Stimulated activated CD4-positive, alpha-beta T cell treated with anti-CD3 and anti-CD28 coated beads, TNF-alpha, amount 100 ng/mL, for 4 hours (primary cell): Measurements from ENCODE around the gene GDPD5.

Experiments
- DNase-seq, 3 experiments: peaks; one replicate each; pipeline ENCODE4 v3.0.0-alpha.2; 2020; ENCODE audit warnings: low read depth in 3 of 3

Gene GDPD5

GRCh38 chr11:75557666-75558494 lies 32.1 kb upstream of the GDPD5 start:
- DNase-seq, result no peak

- no peak for DNase-seq
Measured at GRCh38 chr11:75556275-75556674, 30.5 kb upstream of the GDPD5 start.

DNA sequence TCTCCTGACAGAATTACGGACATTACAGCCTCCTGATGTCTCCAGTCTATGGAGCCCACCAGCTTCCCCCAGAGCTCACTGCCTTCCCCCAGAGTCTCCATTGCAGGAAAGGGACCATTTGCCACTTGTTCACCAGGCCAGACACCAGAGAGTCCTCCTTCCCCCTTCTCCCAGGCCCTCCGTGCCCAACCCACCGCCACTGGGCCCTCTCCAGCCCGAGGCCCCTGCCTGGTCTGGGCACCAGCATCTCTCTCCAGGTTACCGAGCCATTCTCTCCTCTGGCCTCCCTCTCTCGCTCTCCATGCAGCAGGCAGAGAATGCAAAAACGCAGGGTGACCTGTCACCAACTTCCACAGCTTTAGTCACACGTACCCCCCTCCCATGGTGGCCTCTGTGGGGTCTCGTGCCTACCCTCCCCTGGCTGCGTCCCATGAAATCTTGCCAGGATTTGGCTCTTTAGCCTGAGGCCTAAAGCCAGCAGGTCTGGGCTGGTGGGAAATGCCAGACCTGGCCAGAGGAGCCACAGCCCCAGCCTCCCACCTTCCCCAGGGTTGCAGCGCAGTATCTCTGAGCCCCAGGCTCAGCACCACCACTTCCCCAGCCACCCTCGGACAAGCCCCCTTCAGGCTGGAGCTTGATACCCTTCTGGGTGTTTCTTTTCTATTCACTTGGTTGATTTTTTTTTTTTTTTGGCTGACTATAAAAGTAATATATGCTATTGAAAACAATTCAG lies 29.5 kb upstream of the GDPD5 start:
- DNase-seq, result no peak

DNA sequence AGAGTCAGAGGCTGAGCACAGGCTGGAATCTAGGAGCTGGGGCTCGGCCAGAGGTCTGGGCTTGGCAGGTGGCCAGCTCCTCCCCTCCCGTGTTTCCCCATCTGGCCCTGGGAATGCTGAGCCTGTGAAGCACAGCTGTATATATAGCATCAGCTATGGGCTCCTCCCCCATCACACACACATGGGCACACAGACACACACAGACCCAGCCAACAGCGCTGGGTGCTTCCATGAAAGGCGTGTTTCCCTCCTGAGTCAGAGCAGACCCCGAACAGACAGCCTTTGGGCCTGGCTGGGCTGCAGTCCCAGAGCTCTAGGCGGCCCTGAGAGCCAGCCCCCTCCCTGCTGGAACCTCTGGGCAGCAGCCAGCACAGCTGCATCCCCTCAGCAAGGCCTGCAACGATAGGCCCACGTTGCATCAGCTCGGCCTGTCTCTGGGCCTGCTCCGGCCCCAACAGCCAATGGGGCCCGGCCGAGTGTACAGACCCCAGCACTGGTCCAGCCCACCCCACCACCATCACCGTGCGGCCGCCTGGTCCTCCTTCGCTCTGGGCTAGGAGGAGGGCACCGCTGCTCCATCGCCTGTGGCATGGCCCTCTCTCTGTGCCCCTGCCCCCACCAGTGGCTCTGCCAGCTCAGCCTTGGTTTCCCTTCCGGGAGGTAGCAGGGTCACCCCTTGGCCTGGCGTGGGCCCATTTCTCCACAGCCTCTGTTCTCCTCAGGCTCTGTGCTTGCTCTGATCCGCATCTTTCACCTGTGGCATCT lies 28.7 kb upstream of the GDPD5 start:
- DNase-seq, result no peak

DNA sequence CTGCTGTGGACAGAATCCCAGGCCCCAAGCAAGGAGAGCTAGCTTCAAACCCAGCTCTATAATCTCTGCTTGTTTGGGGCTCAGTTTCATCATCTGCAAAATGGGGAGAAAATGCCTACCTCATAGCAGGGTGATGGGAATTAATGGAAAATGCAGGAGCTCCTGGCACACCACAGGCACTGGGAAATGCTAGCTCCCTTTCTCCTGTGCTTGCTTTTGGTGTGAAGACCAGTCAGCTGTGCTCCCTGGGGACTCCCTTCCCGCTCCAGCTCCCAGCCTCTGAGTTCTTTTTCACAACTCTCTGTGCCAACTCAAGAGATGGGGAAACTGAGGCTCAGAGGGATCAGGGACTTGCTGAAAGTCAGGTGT lies 28.1 kb upstream of the GDPD5 start:
- no peak for DNase-seq

GRCh38 chr11:75553182-75553581 lies 27.4 kb upstream of the GDPD5 start:
- DNase-seq, result no peak

GRCh38 chr11:75549370-75549958 lies 23.7 kb upstream of the GDPD5 start:
- no peak for DNase-seq

- DNase-seq, result no peak
Measured at GRCh38 chr11:75548595-75549272, 23.0 kb upstream of the GDPD5 start.

GRCh38 chr11:75547617-75548058 lies 21.9 kb upstream of the GDPD5 start:
- no peak for DNase-seq

GRCh38 chr11:75547177-75547576 lies 21.4 kb upstream of the GDPD5 start:
- no peak for DNase-seq

DNA sequence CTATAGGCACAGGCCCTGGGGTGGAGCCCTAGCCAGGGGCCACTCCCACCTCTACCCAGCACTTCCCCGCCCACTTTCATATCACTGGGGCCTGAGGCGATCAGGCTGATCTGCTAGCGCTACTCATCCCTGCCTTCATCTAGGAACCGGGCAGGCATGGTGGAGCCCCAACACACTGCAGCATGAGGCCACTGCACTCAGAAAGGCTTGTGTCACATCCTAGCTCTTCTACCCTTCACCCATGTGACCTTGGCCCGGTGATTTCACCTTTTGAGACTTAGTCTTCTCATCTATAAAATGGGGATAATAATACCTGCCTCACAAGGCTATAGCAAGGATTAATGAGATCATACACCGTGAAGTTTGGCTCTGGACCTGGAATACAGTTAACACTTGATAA lies 18.1 kb upstream of the GDPD5 start:
- DNase-seq, result no peak

- DNase-seq, result no peak
Measured at GRCh38 chr11:75542088-75542438, 16.3 kb upstream of the GDPD5 start.

DNA sequence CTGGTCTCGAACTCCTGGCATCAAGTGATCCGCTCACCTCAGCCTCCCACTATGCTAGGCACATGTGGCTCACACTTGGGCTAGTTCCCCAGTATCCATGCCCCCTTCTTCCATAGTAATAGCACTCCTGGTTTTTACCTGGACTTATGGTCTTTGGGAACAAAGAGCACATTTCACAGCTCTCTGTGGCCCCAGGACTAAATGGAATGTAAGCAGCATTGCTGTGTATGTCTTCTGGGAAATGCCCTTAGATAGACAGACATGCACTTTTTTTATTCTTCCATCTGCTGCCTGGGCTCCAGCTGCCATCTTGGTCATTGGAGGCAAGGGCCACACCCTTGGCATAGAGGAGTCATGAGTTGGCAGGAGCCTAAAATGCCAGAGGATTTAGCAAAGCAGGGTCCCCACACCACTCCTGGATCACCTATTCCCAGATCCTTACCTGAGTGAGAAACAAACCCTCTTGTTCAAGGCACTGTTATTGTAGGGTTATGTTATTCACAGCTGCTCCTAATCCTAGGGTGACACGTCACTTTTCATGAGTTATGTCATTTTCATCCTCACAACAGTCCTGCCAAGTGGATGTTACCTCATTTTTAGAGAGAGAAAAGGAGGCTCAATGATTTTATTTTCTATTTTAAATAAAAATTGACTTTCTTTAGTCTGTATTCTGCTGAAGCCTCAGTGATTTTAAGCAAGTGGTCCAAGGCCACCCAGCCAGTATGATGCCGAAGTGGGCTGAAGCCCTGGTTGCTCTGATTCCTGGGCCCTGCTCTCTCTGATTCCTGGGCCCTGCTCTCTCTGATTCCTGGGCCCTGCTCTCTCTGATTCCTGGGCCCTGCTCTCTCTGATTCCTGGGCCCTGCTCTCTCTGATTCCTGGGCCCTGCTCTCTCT lies 15.7 kb upstream of the GDPD5 start:
- DNase-seq, result no peak

DNA sequence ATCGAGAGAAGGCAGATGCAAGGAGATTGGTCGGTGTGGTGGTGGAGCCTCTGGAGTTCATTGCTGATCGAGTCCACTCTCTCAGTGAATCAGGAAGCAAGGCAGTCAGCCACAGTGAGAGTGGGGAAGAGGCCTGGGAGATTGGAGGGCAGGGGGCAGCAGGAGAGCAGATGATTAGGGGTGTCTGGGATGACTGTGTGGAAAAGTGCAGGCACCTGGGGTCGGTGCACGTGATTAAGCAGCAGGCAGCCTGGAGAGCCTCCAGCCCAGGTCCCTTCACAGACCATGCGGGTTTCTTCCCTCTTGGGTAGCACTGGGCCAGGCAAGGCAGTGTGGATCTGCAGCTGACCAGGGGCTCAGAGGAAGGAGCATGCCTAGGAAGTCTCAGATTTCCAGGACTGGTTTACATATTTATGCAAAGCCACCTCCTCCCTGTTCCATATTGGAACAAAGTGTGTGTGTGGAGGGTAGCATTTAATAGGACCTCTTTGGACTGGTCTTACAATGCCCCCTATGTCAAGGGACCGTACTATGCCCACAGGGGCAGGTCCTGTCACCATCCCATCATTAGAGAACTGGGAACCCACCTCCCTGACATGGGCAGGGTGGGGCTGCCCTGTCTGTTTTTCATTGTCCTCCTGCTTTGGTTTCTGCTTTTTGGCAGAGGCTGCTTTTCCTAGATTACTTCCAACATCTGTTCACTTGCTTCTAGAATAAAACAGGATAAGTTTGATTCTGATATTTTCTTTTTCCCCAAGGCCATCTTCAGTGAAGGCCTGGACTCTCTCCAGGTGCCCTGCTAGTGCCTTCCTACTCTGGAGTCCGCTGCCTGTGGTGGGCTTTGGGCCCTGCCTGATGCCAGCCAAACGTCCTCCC lies 14.0 kb upstream of the GDPD5 start:
- DNase-seq, result no peak

- DNase-seq, result no peak
Measured at GRCh38 chr11:75538150-75538942, 12.6 kb upstream of the GDPD5 start.

DNA sequence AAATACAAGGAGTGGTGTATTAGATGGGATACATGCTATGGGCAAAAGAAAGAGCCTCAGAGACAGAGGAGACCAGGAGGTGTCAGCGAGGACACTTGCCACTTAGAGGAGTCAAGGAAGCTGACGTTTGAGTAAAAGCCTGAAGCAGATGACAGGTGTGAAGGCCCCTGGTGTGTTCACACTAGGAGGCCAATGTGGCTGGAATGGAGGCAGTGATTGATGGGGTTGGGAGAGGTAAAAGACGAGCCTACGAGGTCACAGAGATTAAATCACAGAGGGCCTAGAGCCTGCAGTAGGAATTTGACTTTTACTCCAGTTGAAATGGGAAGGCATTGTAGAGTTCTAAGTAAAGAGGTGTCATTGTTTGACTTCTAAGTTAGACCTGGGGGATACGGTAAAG lies 12.0 kb upstream of the GDPD5 start:
- DNase-seq, result no peak

DNA sequence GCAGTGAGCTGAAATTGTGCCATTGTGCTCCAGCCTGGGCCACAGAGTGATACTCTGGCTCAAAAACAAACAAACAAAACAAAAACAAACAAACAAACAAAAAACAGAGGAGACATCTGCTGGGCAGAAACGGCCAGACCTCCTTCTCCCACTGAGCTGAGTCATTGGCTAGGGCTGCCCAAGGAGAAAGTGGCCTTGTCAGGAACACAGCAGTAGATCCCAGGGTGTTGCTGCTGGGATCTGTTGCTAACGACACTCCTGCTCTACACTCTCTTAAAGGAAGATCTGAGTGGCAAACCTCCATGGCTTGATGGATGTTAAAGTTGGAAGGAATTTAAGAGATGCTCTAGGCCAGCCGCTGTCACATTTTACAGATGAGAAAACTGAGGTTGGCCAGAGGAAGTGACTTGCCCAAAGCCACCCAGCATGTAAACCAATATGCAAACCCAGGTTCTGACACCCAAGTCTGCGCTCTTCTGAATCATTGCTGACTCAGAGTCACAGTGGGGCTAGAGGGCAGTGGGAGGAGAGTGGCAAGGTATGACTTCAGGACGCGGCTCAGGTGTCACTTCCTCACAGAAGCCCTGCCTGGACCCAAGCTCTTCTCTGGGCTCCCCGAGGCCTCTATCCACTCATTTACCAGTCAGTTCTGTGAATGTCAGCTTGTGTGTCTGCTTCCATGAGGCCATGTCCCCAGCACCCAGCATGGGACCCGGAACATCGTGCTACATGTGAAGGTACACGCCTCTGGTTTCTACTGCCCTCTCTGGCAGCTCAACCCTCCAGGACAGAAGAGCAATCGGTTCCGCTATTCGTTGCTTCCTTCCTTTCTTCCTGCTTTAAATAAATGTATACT lies 11.3 kb upstream of the GDPD5 start:
- no peak for DNase-seq

- no peak for DNase-seq
Measured at GRCh38 chr11:75535071-75535470, 9.3 kb upstream of the GDPD5 start.
